ENCODE data around the gene AP5S1. TPM values are rescaled to one million over a fixed set of nuclear protein-coding genes. Genes with fewer than 3 reads are reported as not detected.

Gene AP5S1
- total and polyA plus RNA-seq, 10 of the 15 experiments (the other 5 are each of a cell fraction or from before 2014, with no cell fraction given), result 3.8 to 13.2 (median 7.8) TPM

- peak; percentile 49 for TF ChIP-seq PKNOX1 (IDR thresholded peaks at IDR 0.05)
- TF ChIP-seq DPF2 (IDR thresholded peaks at IDR 0.05), result peak; percentile 80
- peak; percentile 67; the same call in 1 of the 2 replicates for TF ChIP-seq POLR2AphosphoS5 (IDR thresholded peaks at IDR 0.05; ENCODE audit: low read length)
- TF ChIP-seq SMARCA5 (IDR thresholded peaks at IDR 0.05), result peak; percentile 99
- TF ChIP-seq MEF2B (IDR thresholded peaks at IDR 0.05; ENCODE audit: partially characterized antibody, poor library complexity, severe bottlenecking), result peak; percentile 30
- peak; percentile 60; the same call in 1 of the 2 replicates for TF ChIP-seq CREB1 (IDR thresholded peaks at IDR 0.05; ENCODE audit: low read depth)
- TF ChIP-seq BCLAF1 (IDR thresholded peaks at IDR 0.05), result no peak
- no peak for TF ChIP-seq PBX3 (IDR thresholded peaks at IDR 0.05; ENCODE audit: insufficient replicate concordance, low read depth, low read length)
- no peak for TF ChIP-seq EZH2 (IDR thresholded peaks at IDR 0.05; ENCODE audit: borderline replicate concordance, control insufficient read depth, low read depth, low read length)
- no peak for TF ChIP-seq SRF (IDR thresholded peaks at IDR 0.05; ENCODE audit: low read depth in 2 of 2, low read length in 2 of 2)
- no peak for TF ChIP-seq ZNF274 (IDR thresholded peaks at IDR 0.05; ENCODE audit: insufficient read depth, insufficient read length)
- 0 out of 2 replicates have a peak, but pooled peaks have one; percentile 7 for TF ChIP-seq HCFC1 (IDR thresholded peaks at IDR 0.05; ENCODE audit: low read length)
- TF ChIP-seq NRF1 (conservative IDR thresholded peaks at IDR 0.05; ENCODE audit: low read depth, low read length), result no peak
- no peak for TF ChIP-seq RELA (IDR thresholded peaks at IDR 0.05; ENCODE audit: borderline replicate concordance, partially characterized antibody)
- TF ChIP-seq ZNF217 (IDR thresholded peaks at IDR 0.05), result peak; percentile 93
- TF ChIP-seq BACH1 (IDR thresholded peaks at IDR 0.05; ENCODE audit: borderline replicate concordance), result 0 out of 2 replicates have a peak, but pooled peaks have one; percentile 13
- TF ChIP-seq NFXL1 (IDR thresholded peaks at IDR 0.05; ENCODE audit: borderline replicate concordance), result no peak
- TF ChIP-seq MTA2 (IDR thresholded peaks at IDR 0.05; ENCODE audit: low read depth), result peak; percentile 57; the same call in 1 of the 2 replicates
- peak; percentile 74 for TF ChIP-seq POLR2A (IDR thresholded peaks at IDR 0.05; ENCODE audit: low read depth, low read length)
- TF ChIP-seq BMI1 (IDR thresholded peaks at IDR 0.05; ENCODE audit: borderline replicate concordance), result no peak
- peak; percentile 44; the same call in 1 of the 3 replicates for TF ChIP-seq POU2F2 (IDR thresholded peaks at IDR 0.05; ENCODE audit: borderline replicate concordance, low read depth, low read length)
- peak; percentile 84 for TF ChIP-seq RELB (IDR thresholded peaks at IDR 0.05; ENCODE audit: low read depth)
- peak; percentile 72; the same call in 1 of the 2 replicates for TF ChIP-seq NFYB (IDR thresholded peaks at IDR 0.05; ENCODE audit: insufficient read depth, low read depth, low read length)
- TF ChIP-seq YY1 (IDR thresholded peaks at IDR 0.05; ENCODE audit: low read depth, low read length), result 0 out of 2 replicates have a peak, but pooled peaks have one; percentile 42
Observed at GRCh38 chr20:3795511-3796468, 24.6 kb upstream of the AP5S1 start, which contains the start of gene CDC25B (continued).
